Prostate gland (tissue), 2 donors: Measurements from ENCODE around the gene DAPK1. TPM values are rescaled to one million over a fixed set of nuclear protein-coding genes. Genes with fewer than 3 reads are reported as not detected.

Experiments used
- DNase-seq: peaks from one replicate; pipeline ENCODE4 v3.0.0-alpha.2; 2019; ENCODE audit warnings: low spot score
- H3K27ac ChIP-seq, 2 donors: fragments of 200-600 bp; sonication (generic); 2 replicates each; pipeline ENCODE4 v1.5.1; 2017 to 2019
- H3K27me3 ChIP-seq: fragments of 200-600 bp; sonication (generic); replicated peaks from 2 replicates; pipeline ENCODE4 v1.5.1; 2019; ENCODE audit not compliant: insufficient read depth
- H3K36me3 ChIP-seq, 2 donors: fragments of 200-600 bp; sonication (generic); 1 replicate in 1 of 2; 2 replicates in 1 of 2; pipeline versions ENCODE4 v1.5.1 to v1.8.1; 2017 to 2019
- H3K4me1 ChIP-seq: fragments of 200-600 bp; sonication (generic); replicated peaks from 2 replicates; pipeline ENCODE4 v1.5.1; 2019
- H3K4me3 ChIP-seq, 2 donors: fragments of 200-600 bp; sonication (generic); 2 replicates each; pipeline ENCODE4 v1.5.1; 2017 to 2019
- H3K9me3 ChIP-seq: fragments of 200-600 bp; sonication (generic); 2 replicates; pipeline ENCODE4 v1.5.1; 2017
- POLR2A ChIP-seq: fragments of 450-650 bp; IDR thresholded peaks from one replicate; pipeline ENCODE4 v1.6.1; 2016; ENCODE audit warnings: antibody characterized with exemption, mild to moderate bottlenecking
- POLR2AphosphoS5 ChIP-seq: sonication (generic); formaldehyde crosslinking; IDR thresholded peaks from one replicate; pipeline ENCODE4 v1.6.1; 2017; ENCODE audit warnings: antibody characterized with exemption
- whole genome bisulfite sequencing: methylation state at CpG from one replicate; pipeline ENCODE4 v1.1.5; 2018; 5-methylcytosine and 5-hydroxymethylcytosine counted together
- intact Hi-C: fragments of 100-400 bp; cut with DNase I; formaldehyde crosslinking; loops from one replicate; pipeline ENCODE4 v1.14.2; 2022
- total RNA-seq, 2 donors: library from RNA; depleted of rRNA; stranded (reverse); fragments of >200 nt; gene quantifications; one replicate each; pipeline ENCODE4 v1.1.0, GENCODE V29; 2016
- TF ChIP-seq, protein P1 (sequence below), 4 experiments: fragments of 200-600 bp in 2 of 4; fragments of 450-650 bp in 2 of 4; sonication (generic) in 2 of 4; IDR thresholded peaks; 1 replicate in 3 of 4; 2 replicates in 1 of 4; pipeline ENCODE4 v1.5.1; 2016 to 2019; ENCODE audit warnings: antibody characterized with exemption in 4 of 4, mild to moderate bottlenecking in 2 of 4, moderate library complexity in 2 of 4

Gene DAPK1
- total RNA-seq, 2 donors from 2014 or later: 13.9 to 39.1 TPM

DNA sequence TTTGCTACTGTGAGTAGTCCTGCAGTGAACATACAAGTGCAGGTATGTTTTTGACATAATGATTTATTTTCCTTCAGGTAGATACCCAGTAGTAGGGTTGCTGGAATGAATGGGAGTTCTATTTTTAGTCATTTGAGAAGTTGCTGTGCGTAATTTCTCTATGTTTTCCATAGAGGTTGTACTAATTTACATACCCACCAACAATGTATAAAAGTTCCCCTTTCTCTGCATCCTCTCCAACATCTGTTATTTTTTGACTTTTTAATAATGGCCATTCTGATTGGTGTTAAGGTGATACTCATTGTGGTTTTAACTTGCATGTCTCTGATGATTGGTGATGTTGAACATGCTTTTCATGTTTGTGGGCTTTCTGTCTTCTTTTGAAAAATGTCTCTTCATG is 163.6 kb downstream of the DAPK1 start:
- no peak for DNase-seq
- TF ChIP-seq, protein P1, sequence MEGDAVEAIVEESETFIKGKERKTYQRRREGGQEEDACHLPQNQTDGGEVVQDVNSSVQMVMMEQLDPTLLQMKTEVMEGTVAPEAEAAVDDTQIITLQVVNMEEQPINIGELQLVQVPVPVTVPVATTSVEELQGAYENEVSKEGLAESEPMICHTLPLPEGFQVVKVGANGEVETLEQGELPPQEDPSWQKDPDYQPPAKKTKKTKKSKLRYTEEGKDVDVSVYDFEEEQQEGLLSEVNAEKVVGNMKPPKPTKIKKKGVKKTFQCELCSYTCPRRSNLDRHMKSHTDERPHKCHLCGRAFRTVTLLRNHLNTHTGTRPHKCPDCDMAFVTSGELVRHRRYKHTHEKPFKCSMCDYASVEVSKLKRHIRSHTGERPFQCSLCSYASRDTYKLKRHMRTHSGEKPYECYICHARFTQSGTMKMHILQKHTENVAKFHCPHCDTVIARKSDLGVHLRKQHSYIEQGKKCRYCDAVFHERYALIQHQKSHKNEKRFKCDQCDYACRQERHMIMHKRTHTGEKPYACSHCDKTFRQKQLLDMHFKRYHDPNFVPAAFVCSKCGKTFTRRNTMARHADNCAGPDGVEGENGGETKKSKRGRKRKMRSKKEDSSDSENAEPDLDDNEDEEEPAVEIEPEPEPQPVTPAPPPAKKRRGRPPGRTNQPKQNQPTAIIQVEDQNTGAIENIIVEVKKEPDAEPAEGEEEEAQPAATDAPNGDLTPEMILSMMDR (IDR thresholded peaks at IDR 0.05): no peak
- TF ChIP-seq POLR2AphosphoS5 (no peak), POLR2A (no peak)
- no peaks in the 10 kb centered on the region for H3K36me3 ChIP-seq
- WGBS: 85% methylated on average over 1 of the region's 1 CpG
- H3K27ac ChIP-seq: no peak overlapping the region
- no peak overlapping the region for H3K4me3 ChIP-seq
- intact Hi-C loops: no loop called here
- no peaks in the 10 kb centered on the region for H3K4me1 ChIP-seq
- no peaks in the 10 kb centered on the region for H3K9me3 ChIP-seq
- H3K27me3 ChIP-seq: no peaks in the 10 kb centered on the region

DNA sequence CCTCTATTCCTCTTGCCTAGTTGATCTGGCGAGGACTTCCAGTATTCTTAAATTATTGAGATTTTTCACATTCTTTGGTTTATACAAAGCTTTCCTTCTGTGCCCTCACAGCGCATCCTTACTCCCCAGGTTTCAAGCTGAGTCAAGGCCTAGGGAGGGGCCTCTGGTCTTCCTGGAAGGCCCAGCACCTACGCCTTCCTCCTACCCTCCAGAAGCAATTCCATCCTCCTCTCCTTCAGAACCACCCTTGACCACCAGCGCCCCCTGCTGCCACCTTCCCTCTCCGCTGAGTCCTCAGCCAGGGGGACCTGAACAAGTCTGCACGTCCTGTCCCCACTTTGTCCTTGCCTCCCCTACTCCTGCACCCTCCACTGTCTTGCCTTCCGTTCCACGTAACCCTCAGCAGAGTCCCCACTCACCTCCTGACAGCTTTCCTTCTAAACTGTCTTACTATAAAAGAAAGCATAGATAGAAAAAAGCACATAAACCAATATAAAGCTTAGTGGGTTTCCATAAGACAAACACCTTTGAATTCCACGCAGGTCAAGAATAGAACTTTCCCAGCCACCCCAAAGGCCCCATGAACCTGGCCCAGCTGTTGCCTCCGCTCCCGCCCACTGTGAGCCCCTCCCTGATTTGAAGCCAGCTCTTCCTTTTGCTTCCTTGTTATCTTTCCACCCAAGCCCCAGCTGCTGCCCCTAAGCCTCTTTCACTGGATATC is 165.3 kb downstream of the DAPK1 start:
- intact Hi-C loops: loop anchor here (2.0 kb wide), 1 partner anchor 326 kb away; no protein-coding TSS in a partner anchor
- no peaks in the 10 kb centered on the region for H3K36me3 ChIP-seq

DNA sequence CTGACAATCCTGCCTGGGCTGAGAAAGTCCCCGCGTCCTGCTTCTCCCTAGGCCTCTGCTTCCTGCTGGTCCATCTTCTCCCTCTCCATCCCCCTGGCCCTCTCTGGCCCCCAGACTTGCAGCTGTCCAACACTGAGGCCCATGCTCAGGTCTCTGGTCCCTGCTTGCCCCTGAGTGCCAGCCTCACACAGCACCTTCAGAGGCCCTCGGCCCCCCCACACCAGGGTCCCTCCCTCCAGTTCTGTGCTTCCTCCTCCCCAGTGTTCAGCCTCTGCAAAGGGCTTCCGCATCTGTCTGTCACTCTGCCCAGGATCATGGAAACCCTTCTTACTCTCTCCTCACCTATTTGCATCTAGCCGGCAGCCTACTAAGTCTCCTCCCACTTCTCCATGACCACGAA is 165.9 kb downstream of the DAPK1 start:
- no peak overlapping the region for H3K4me3 ChIP-seq
- no peak for TF ChIP-seq POLR2A
- TF ChIP-seq, protein P1 (IDR thresholded peaks at IDR 0.05): no peak
- no peak for TF ChIP-seq POLR2AphosphoS5
- H3K36me3 ChIP-seq: no peaks in the 10 kb centered on the region
- no peaks in the 10 kb centered on the region for H3K4me1 ChIP-seq
- H3K27ac ChIP-seq: no peak overlapping the region
- 93% methylated on average over 6 of the region's 6 CpGs for WGBS
- H3K27me3 ChIP-seq: no peaks in the 10 kb centered on the region
- H3K9me3 ChIP-seq: no peaks in the 10 kb centered on the region
- intact Hi-C loops: loop anchor here (2.0 kb wide), 1 partner anchor 327 kb away; no protein-coding TSS in a partner anchor
- no peak for DNase-seq

More for the DNA sequence above, 165.3 kb downstream of the DAPK1 start:
- TF ChIP-seq, protein P1 (IDR thresholded peaks at IDR 0.05): peak; percentile 71 to 81 (median 80)
- TF ChIP-seq POLR2AphosphoS5: peak; percentile 4
- TF ChIP-seq POLR2A: no peak
- Histone ChIP-seq H3K4me1 (no peaks in the 10 kb centered on the region), H3K27ac (no peak overlapping the region), H3K9me3 (no peaks in the 10 kb centered on the region), H3K27me3 (no peaks in the 10 kb centered on the region), H3K4me3 (no peak overlapping the region)
- DNase-seq: peak; percentile 72
- 67% methylated on average over 11 of the region's 11 CpGs for WGBS

DNA sequence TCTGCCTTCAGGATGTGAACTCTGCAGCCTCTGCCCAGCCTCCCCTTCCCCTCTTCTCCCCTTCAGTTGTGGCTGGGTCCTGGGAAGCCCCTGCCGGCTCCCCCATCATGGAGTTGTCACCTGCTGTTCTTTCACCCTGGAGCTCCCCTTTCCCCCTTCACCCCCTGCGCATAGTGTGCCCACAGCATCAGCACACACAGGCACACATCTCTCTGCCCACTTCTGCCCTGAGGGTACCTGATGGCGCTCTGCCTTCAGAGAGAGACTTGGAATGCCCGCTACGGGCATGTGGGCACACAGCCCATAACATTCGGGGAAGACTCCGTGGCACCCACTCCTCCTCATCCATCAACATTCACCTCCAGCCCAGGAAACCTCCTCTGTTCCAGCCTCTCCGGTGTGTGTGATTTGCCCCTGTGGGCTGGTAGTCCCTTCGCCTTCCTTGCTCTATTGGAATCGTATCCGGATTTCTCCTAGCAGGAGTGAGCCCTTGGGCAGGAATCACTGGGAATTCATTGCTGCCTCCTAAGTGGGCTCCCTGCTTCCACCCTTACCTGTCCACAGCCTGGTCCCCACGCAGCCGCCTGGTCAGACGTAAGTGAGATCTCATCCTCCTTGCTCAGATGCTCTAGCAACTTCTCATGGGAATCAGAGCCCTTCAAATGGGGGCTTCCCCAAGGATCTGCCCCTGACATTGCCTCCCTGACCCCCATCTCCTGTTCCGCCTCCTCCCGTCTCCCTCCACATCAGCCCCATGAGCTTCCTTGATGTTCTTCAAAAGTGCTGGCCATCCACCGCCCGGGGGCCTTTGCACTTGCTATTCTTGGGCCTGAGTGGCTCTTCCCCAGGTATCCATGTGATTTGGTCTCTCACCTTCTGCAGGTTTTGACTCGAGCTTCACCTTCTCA is 166.7 kb downstream of the DAPK1 start:
- Histone ChIP-seq H3K4me3 (no peak overlapping the region), H3K27ac (no peak overlapping the region), H3K9me3 (no peaks in the 10 kb centered on the region), H3K27me3 (no peaks in the 10 kb centered on the region), H3K4me1 (no peaks in the 10 kb centered on the region), H3K36me3 (no peaks in the 10 kb centered on the region)
- WGBS: 92% methylated on average over 19 of the region's 19 CpGs
- DNase-seq: no peak
- intact Hi-C loops: no loop called here
- TF ChIP-seq POLR2A (no peak), POLR2AphosphoS5 (no peak)
- TF ChIP-seq, protein P1 (IDR thresholded peaks at IDR 0.05): no peak
